Endometrial microvascular endothelial cells (primary cell): ENCODE measurements around the gene UBE2R2. TPM values are rescaled to one million over a fixed set of nuclear protein-coding genes. Genes with fewer than 3 reads are reported as not detected.
"Not testable (repeated sequence)": the region's sequence is repeated elsewhere in the genome, so short reads cannot be mapped to it uniquely, and the experiment has no call there.

ENCODE experiments used
- in situ Hi-C: cut with HindIII; loops from 2 replicates; pipeline ENCODE4 v1.10.0; 2017; ENCODE audit warnings: low sequenced_read_pairs, low pct_unique_long_range_greater_than_20kb; ENCODE audit errors: inconsistent ontology term
- total RNA-seq: library from RNA; depleted of rRNA; stranded (reverse); fragments of >200 nt; gene quantifications from one replicate; pipeline ENCODE4 v1.2.3, GENCODE V29; 2015; ENCODE audit errors: inconsistent ontology term

UBE2R2 gene
- total RNA-seq, 1 donor from 2014 or later = 28.2 TPM

DNA sequence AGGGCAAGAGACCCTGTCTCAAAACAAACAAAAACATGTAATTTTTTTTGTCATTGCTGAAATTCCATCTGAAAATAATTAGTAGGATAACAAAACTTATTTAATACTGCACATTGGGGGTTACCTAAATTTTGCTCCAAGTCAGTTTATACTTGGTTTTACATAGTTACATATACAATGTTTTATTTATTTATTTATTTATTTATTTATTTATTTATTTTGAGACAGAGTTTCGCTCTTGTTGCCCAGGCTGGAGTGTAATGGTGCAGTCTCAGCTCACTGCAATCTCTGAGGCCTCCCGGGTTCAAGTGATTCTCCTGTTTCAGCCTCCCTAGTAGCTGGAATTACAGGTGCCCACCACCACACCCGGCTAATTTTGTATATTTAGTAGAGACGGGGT is 52.3 kb downstream of the UBE2R2 start:
- in situ Hi-C loops = not testable (repeated sequence)

DNA sequence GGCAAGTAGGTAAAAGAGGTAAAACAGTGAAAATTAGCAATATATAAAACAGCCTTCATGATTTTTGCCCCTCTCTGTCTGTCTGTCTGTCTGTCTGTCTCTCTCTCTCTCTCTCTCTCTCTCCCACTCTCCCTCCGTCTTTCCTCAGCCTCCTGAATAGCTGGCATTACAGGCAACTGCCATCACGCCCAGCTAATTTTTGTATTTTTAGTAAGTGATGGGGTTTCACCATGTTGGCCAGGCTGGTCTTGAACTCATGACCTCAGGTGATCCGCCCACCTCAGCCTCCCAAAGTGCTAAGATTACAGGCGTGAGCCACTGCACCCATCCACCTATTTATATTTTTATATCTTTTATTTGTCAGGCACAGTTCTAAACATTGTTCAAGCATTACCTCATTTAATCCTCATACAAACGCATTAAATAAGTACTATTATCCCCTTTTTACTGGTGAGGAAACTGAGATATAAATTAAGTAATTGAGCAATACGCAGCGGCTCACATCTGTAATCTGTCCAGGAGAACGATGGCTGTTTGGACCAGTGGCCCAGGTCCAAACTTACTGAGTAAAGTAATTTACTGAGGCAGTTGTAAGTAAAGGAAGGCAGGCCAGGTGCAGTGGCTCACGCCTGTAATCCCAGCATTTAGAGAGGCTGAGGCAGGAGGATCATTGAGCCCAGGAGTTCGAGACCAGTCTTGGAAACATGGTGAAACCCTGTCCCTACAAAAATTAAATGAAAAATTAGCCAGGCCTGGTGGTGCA is 60.9 kb downstream of the UBE2R2 start:
- in situ Hi-C loops = no loop called here

DNA sequence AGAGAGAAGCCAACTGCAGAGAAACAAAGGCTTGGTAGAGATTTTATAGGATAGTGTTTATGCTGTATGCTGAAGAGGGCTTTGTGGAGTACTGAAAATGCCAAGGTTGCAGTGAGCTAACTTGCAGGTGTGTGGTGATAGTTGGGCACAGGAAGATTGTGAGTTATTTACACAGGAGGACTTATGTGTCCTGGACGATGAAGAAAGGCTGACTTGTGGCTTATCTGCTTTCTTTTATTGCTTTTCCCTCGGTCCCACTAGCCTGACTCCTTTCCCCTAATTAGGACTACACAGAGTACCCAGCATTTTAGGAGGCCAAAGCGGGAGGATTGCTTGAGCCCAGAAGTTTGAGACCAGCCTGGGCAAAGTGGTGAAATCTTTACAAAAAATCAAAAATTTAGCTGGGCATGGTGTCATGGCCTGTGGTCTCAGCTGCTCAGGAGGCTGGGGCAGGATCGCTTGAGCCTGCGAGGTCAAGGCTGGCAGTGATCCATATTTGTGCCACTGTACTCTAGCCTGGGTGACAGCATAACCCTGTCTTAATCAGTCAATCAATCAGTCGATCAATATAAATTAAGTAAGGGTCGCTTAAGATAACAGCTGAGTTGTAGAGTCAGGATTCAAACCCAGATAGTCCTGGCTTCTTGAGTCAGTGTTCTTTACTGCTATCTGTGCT is 61.9 kb downstream of the UBE2R2 start:
- in situ Hi-C loops = no loop called here

DNA sequence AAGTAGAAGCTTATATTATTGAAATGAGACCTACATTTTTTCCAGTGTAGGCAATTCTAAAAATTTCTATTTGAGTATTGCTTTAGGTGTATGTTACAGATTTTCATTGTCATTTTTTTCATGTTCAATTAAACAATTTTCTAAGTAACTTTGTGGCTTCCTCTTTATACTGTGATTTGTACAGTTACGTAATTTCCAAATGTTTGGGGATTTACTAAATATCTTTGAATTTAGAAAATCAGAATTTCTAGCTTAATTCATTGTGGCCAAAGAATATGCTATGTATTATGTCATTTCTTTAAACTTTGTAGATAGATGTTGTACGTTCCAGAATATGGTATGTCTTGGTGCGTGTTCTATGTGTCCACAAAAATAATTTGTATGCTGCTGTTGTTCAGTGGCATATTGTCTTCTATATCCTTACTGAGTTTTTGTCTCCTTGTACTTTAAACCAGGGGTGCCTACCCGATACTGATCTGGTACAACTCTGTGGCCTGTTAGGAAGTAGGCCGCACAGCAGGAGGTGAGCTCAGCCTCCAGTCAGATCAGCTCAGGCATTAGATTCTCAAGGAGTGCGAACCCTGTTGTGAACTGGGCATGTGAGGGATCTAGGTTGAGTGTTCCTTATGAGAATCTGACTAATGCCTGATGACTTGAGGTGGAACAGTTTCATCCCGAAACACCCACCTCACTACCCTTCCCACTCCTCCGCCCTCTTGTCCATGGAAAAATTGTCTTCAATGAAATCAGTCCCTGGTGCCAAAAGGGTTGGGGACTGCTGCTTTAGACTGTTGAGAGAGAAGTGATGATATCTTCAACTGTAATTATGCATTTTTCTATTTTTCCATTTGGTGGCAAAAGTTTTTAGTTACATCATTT is 63.5 kb downstream of the UBE2R2 start:
- in situ Hi-C loops = no loop called here

DNA sequence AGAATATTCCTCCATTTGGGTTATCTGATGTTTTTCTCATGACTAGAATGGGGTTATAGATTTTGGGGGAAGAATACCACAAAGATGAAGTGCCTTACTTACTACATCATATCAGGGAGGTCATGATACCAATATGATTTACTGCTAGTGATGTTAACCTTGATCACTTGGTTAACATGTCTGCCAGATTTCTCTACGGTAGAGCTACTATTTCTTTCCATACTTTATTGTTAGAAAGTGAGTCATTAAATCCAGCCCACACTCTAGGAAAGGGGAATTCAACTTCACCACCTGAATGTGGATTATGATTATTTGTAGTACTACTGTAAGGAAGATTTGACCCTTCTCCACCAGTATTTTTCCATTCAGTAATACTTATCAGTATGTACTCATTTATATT is 64.7 kb downstream of the UBE2R2 start:
- in situ Hi-C loops = no loop called here

DNA sequence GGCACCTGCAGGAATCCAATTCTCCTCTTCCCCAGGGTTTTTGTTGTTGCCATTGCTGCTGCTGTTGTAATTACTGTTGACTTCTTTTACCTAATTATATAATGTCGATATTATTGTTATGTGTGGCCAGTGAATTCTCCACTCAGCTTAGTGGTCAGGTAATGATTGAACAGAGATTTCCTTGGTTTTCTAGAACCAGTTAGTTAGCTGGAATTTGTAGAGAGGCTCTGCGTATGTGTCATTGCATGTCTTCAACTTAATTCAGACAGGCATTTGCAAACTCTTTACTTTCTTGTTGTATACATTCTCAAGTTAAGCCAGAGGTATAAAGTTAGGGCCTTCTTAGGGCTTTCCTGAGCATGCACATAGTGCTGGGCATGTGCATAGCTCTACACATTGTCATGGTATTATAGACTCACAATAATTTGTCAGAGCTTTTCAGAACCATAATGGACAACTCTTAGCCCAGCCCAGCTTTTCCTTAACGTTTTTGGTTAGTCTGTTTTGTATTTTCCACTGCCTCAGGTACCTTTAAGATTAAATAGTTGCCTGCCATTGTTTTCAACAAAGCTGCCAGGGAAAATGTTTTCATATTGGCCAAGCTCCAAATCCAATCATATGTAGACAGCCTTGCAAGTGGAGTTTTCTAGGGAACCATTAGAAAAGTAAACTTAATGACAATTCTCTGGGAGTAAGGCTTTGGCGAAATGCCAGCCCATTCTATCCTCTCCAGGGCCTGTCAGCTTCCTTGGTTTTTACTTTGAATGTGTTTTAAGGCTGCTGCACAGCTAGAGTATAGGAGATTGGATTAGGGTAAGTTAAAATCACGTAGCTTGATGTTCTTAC is 68.1 kb downstream of the UBE2R2 start:
- in situ Hi-C loops = no loop called here

DNA sequence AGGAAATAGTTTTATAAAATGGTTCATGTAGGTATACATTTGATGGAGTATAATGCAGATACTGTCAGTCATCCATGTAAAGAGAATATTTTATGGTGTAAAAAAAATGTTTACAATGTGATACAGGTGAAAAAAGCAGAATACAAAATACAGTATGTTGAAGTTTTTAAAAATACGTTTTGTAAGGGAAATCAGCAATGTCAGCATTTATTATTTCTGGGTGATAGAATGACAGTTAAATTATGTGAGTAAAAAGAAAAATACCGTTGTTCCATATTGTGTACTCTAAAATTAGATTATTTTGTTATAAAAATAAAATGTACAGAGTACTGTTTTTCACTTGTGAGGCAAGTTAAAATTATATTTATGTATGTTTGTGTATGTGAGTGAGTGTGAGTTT is 69.0 kb downstream of the UBE2R2 start:
- in situ Hi-C loops = no loop called here

DNA sequence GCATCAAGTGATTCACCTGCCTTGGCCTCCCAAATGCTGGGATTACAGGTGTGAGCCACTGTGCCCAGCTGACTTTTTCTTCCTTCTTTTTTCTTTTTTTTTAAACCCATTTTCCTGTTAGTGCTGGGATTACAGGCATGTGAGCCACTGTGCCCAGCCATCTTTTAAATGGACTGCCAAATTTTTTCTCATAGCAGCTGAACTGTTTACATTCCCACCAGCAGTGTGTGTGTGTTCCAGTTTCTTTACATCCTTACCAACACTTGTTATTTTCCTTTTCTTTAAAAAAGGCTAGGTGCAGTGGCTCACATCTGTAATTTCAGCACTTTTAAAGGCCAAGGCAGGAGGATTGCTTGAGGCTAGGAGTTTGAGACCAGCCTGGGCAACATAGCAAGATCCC is 76.9 kb downstream of the UBE2R2 start:
- in situ Hi-C loops = no loop called here

DNA sequence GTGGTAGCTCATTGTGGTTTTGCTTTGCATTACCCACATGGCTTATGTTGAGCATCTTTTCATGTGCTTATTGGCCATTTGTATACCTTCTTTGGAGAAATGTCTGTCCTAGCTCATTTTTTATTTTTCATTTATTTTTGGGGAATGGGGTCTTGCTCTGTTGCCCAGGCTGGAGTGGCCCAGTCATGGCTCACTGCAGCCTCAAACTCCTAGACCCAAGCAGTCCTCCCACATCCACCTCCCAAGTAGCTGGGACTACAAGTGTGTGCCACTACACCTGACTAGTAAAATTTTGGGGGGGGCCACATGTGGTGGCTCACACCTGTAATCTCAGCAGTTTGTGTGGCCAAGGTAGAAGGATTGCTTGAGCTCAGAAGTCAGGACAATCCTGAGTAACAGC is 77.4 kb downstream of the UBE2R2 start:
- in situ Hi-C loops = no loop called here

DNA sequence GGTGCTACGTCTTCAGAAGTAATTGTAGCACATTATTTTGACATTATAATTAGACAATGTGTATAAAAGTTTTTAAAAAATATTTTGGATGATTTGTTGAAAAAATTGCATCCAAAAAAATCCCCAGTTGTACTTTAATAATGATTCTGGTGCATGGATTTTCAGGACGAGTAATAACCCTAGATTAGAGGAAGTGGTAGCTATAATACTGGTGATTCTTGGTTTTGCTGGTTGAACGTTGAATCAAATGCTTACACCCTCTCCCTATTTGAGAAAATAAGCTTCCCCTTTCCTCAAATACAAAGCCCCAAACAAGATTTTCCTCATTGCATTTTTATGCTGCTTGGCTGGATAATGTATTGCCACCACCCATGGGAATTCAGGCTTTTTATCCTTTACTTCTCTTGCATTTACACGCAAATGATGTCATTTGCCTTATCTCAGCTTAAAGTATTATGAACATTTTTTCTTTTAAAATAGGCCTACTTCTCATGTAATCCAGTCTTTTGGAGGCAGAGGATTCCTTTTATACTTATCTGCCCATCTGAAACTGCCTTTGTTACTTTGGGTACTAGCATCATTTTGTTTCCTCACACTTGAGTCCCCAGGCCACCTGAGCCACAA is 86.3 kb downstream of the UBE2R2 start:
- in situ Hi-C loops = no loop called here

DNA sequence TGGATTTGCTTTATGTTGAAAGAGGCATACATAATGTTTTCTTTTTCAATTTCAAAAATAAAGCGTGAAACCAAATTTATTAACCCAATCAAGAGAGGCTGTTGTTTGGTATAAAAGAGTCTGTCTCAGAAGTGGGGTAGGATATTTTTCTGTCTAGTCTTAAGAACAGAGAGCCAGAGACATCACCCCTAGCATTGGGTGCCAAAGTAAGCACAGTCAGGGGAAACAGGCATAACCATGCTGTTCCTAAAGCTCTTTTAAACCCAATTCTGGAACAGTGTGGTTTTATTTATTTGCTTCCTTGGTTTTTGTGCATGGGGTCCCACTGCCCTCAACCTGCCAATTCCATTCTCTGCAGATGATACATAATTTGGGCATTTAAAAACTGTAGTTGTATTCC is 88.2 kb downstream of the UBE2R2 start:
- in situ Hi-C loops = no loop called here

DNA sequence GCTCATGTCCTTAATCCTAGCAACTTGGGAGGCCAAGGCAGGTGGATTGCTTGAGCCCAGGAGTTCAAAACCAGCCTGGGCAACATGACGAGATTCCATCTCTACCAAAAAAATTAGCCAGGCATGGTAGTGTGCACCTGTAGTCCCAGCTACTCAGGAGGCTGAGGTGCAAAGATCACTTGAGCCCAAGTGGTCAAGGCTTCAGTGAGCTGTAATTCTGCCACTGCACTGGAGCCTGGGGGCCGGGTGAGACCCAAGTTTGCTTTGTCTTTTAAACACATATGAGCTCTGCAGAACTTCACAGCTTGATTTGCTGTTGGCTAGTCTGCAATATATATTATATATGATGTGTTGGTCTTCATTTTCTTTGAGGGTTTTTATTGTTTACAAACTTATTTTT is 89.8 kb downstream of the UBE2R2 start:
- in situ Hi-C loops = no loop called here

DNA sequence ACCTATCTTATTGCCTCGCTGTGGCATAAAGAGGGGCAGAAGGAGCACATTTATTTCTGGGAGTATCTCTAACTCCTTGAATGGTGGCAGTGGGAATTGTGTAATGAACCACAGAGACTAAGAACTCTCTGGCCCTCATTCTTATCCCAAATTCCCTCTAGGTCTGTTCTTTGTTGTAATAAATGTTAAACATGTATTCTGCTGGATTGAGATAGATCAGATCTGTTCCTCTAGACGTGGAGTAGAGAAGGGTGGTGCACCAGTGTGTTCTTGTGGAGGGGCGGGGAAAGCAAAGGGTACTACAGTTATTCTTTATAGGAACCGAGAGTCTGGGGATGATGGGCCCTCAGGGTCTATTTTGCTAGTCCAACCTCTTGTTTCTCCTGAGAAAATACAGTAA is 90.4 kb downstream of the UBE2R2 start:
- in situ Hi-C loops = no loop called here

DNA sequence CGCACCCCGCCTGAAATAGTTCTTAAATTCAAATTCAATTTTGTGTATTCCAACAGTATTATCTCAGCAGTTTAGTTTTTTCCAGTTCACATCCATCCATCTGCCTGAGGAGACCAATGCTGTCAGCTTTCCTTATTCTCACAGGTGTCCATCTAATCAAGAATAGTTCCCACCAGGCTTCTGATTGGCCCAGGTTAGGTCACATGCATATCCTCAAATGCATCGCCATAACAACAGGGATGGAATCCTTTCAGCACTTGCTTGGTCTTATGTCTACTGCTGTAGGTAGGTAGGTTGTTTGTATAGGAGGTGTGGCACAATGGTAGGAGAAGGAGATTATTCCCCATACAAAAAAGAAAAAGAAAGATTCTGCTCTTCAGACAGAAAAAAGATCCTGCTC is 91.2 kb downstream of the UBE2R2 start:
- in situ Hi-C loops = no loop called here

DNA sequence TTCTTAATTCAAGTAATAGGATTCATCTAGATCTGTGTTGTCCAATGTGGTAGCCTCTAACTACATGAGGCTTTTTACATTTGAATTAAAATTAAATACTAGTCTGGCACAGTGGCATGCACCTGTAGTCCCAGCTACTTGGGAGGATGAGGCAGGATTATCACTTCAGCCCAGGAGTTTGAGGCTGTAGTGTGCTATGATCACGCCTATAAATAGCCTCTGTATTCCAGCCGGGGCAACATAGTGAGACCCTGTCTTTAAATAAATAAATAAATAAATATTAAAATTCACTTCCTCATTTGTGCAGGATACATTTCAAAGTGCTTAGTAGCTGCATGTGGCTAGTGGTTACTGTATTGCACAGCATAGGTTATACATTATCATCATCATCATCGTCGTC is 91.8 kb downstream of the UBE2R2 start:
- in situ Hi-C loops = no loop called here

DNA sequence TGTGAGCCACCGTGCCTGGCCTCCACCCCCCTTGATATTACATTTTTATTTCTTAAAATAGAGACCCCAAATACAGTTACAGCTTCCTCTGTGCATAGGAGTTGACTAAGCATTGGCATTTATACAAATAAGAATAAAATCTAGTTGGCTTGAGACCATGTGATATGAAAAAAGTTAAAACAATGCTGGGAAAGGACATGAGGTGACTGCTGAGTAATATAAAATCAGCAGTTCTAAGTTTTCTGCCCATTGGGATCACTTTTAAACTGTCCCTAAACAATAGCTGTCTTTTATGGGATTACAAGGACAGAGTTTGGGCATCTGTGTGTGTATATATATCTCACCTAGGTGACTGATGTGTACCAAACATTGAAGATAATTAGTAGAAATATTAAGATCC is 96.6 kb downstream of the UBE2R2 start:
- in situ Hi-C loops = no loop called here

DNA sequence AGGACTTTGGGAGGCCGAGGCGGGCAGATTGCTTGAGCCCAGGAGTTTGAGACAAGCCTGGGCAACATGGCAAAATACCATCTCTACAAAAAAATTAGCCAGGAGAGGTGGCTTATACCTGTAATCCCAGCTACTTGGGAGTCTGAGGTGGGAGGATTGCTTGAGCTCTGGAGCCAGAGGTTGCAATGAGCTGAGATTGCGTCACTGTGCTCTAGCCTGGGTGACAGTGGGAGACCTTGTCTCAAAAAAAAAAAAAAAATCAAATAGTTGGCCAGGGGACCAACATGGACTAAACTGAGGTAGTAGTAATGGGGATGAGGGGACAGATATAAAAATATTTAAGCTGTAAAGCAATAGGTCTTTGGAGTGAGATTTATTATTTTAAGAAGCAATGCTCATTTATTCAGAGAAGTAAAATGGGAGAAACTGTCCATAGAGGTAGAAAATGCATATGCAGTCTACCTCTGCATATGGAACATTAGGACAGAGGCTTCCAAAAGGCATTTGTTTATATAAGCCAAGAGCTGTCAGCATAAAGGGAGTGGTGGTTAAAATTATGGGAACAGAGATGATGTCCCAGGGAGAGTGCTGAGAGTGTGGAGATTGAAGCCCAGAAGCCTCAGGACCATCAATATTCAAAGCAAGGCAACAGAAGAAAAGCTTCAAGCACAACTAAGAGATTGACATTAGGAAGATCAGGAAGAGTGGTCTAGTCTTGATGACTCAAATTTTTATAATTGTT is 98.1 kb downstream of the UBE2R2 start:
- in situ Hi-C loops = no loop called here

DNA sequence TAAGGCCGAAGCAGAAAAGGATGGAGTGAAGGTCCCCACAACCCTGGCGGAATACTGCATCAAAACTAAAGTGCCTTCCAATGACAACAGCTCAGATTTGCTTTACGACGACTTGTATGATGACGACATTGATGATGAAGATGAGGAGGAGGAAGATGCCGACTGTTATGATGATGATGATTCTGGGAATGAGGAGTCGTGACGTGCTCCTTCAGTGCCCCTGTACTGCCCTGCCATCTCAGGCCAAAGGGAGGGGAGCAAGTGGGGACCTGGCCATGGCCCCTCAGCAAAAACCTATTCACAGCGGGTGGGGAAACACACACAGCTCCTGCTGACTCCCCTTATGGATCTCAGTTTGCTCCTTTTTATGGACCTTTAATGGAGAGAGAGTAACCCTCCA is 100.1 kb downstream of the UBE2R2 start:
- in situ Hi-C loops = no loop called here
